Suppressor macrophage (primary cell): ENCODE results near the gene ADCYAP1R1.

Experiments used
- DNase-seq, 4 experiments: peaks; one replicate each; pipeline ENCODE4 v3.0.0-alpha.2; 2020 to 2022
- total RNA-seq, 17 experiments: gene quantifications; one replicate each; lab custom pipeline; 2026; ENCODE audit warnings: mixed read lengths in 6 of 17, inconsistent platforms in 3 of 17; lab: John Stamatoyannopoulos, UW

The ADCYAP1R1 gene
- 0 to 3.5 (median 0) reads per million in 17 experiments for total RNA-seq

DNA sequence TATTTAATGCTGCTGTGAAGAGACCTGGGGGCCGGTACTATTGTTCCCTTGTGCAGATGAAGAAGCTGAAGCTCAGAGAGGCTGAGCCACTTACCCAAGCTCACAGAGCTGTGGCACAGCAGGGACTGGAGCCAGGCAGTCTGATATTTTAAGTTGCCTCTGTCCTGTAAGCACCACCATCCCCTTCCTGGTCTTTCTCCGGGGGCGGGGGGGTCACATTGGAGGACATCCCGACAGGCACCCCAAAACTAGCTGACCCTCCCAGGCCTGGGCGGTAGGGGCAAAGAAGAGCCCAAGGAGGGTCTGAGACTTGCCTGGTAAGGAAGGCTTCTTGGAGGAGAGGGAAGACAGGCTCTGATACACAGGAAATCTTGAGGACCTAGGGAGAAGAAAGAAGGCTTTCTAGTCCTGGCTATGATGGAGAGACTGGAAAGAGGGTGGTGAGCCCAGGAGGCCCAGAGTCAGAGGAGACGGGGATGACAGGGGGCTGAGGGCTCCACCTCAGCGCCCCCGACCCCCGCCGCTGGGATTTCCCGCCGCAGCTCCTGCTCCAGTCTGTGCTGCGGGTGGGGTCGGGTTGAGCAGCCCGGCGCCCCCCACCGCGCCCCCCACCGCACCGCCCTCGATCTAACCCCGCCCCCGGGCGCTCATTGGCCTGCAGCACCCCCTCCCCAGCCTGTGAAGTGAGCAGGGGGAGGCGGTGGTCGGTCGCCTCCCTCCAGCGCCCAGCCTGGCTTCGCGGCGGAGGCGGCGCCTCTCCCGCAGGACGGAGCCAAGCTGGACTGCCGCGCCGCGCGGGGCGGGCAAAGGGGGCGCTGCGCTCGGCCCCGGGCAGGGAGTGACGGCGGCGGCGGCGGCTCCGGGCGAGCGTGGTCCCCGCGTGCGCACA lies at the start of gene ADCYAP1R1:
ADCYAP1R1 (plus strand) TSS at position 711 of the 889 bp plus-strand sequence. CDS start 10,957 bp downstream, outside the sequence.
- DNase-seq = no peak

- DNase-seq = no peak
Observed at GRCh38 chr7:31003097-31003496, 49.0 kb upstream of the ADCYAP1R1 start.

- DNase-seq = no peak
Observed at GRCh38 chr7:31003721-31004120, 48.4 kb upstream of the ADCYAP1R1 start.

DNA sequence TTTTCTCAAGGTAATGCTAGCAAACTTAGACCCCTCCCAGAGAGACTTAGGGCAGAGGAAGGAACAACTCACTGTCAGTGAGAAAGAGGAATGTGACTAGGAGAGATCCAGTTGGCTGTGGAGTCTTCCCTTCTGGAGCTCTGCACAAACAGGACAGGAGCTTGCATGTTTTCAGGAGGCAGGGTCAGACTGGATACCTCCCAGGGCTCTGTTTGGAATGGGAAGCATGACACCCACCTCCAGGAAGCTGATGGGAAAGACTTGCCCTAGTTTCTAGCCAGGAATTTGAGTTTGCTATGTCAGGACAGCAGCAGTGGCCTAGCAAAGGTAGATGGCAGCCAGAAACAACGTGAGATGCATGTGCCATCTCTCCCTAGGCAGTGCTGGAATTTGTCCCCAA lies 47.7 kb upstream of the ADCYAP1R1 start:
- DNase-seq = no peak

- DNase-seq = no peak
Observed at GRCh38 chr7:31006857-31007256, 45.3 kb upstream of the ADCYAP1R1 start.

DNA sequence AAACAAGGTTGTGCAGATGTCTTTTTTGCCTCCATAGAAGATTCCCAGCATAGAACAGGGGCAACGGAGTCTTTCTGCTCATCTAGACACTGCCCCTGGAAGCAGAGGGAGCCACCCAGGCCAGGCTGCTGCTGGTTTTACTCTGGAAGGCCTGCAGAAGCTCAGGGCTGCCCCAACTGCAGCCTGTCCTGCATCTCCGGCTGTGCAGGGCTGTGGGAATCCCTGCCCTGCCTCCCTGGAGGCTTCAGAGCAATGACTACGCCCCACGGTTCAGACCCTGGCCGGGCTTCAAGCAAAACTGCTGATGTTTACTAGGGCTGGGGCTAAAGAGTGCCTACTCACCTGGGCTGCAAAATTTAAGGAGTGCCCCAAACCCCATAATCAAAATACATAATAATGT lies 44.5 kb upstream of the ADCYAP1R1 start:
- DNase-seq = no peak

DNA sequence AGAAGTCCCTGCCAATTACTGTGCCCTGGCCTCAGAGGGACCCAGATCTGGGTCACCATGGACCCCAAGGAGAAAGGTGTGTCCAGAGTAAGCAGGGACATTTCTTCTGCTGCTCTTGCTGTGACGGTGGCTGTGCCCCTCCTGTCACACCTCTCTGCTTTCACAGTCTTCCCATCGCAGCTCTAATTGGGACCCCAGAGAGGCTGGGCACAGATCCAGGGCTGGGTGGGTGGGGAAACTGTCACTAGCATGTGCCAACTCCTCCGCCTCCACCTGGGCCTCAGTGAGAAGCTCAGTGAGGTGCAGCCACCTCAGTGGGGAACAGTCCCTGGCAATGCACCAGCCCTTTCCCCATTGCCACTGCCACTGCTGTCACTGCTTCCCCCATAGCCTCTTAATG lies 37.3 kb upstream of the ADCYAP1R1 start:
- no peak for DNase-seq

DNA sequence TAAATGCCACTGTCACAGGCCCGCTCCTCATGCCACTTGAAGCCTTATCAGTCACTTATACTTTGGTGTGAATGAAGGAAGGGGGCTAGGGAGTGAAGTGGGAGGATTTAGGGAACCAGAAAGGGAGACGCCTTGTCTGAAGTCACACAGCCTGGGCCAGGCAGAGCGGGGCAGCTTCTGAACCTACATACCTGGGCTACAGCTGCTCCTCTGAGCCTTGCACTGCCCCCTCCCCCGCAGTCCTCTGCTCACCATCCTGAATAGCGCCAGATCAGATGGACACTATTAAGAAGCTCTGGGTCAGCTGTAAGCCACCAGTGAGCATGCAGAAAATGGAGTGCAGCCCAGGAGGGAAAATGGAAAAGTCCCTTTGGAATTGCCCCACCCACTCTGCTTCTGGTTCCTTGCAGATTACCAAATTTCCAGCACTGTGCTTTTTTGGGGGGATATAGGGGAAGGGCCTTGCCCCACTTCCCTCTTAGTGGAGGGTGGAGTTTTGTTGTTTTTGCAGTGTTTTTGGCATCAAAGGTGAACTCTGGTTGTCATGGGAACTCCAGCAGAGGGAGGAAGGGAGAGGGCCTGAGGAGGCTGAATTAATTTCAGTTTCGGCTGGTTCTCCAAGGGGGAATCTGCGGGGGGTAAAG lies 35.0 kb upstream of the ADCYAP1R1 start:
- no peak for DNase-seq

DNA sequence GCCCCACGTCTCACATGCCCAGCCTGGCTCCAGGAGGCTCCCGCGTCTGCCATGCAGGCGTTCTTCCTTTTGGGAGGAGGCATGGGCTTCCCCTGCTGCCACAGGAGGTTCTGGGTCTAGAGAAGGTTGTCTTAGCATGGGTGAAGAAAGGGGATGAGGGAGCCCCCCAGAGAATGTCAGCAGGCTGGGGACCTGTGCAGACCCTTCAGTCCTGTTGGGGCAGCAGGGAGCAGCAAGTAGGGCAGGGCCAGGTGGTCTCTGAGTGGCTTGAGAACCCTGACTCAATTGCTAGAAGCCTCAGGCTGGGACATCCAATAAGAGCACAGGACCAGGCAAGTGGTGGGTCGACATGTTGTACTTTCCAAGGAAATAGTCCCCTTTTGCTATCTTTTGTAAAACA lies 34.4 kb upstream of the ADCYAP1R1 start:
- DNase-seq = no peak

GRCh38 chr7:31019509-31019908 lies 32.6 kb upstream of the ADCYAP1R1 start:
- DNase-seq = no peak

GRCh38 chr7:31020161-31020560 lies 31.9 kb upstream of the ADCYAP1R1 start:
- no peak for DNase-seq

- no peak for DNase-seq
Observed at GRCh38 chr7:31020652-31021051, 31.5 kb upstream of the ADCYAP1R1 start.

- no peak for DNase-seq
Observed at GRCh38 chr7:31022117-31022516, 30.0 kb upstream of the ADCYAP1R1 start.

- no peak for DNase-seq
Observed at GRCh38 chr7:31022726-31023125, 29.4 kb upstream of the ADCYAP1R1 start.

- no peak for DNase-seq
Observed at GRCh38 chr7:31023877-31024276, 28.2 kb upstream of the ADCYAP1R1 start.

GRCh38 chr7:31027161-31027965 lies 24.7 kb upstream of the ADCYAP1R1 start:
- no peak for DNase-seq

DNA sequence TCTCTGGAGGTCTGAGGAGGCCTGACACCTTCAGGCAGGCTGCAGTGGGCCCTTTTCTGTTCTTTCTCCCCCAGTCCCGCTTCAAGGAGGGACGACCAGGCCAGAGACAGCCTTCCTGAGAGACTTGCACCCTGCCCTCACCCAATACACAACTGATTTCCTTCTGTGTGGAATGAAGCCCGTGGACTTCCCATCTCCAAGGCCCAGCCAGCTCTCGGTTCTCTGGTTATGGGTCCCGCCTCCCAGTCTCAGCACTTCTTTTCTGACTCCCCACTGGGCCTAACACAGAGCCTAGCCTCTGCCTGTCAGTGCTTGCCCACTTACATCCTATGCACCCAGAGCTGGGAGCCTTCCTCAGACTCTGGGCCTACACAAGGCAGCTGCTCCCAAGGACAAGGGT lies 24.1 kb upstream of the ADCYAP1R1 start:
- no peak for DNase-seq

DNA sequence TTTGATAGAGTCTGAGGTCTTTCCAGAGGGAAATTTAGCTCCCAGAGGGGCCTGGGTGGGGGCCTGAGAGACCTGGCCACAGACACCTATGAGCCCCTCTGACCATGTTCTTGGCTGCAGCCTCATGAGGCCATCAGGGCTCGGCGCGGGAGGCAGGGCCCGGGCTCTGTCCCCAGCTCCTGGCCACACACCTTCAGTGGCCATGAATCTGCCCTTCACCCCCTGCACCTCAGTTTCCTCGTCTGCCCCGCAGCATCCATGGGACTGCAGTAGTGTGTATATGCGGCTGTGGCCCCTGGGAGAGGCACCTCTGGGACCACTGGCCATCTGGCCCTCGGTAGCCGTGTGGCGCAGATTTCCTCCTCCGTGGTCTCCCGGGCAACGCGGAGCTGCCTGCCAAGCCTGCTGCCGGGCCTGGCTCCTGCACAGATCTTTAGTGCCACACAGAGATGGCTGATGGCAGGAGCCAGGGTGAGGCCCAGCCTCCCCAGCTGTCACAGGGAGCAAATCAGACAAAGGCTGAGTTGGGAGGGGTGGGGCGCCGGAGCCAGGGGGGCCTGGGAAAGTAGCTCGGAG lies 23.6 kb upstream of the ADCYAP1R1 start:
- no peak for DNase-seq

- DNase-seq = no peak
Observed at GRCh38 chr7:31029251-31030042, 22.7 kb upstream of the ADCYAP1R1 start.

- no peak for DNase-seq
Observed at GRCh38 chr7:31033674-31034300, 18.3 kb upstream of the ADCYAP1R1 start.

DNA sequence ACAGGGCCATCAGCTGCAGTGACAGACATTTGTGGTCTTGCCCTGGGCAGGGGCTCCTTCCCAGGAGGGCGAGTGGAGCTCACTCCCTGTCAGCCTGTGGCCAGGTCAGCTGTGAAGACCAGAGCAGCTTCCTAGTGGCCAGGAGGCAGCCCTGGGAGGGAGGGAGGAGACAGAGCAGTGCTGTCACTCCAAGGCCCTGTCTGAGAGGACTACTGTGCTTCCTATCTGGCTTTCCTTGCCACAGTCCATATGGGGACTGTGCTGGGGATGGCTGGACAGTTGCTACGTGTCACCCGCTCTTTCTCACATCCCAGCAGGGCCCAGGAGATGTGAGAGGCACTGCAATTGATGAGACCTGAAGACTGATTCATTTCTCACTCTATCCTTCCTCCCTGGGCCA lies 15.2 kb upstream of the ADCYAP1R1 start:
- no peak for DNase-seq
